ENCODE data around the gene ICAM4.

DNA sequence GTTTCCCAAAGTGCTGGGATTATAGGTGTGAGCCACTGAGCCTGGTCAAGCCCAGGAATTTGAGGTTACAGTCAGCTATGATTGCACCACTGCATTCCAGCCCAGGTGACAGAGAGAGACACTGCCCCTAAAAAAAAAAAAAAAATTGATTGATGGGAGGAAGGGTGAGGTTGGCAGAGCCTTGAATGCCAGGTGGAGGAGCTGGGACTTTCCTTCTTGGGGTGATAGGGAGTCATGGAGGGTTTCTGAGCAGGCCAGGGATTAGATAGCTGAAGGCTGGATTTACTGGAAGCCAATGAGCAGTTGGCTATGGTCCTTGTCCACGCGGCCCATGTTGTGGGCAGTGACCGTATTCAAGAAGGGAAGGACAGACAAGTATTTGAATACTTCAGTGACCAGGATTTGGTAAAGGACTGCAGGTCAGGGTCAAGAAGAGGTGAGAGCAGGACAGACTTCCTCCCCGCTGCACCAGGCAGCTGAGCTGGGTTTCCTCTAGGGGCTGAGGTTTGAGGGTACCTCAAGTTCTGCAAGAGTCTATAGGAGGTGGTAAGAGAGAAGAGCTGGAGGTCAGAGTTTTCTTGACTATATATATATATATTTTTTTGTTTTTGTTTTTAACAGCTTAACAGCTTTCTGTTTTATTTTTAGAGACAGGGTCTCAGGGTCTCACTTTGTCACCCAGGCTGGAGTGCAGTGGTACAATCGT, 6.9 kb upstream of the ICAM4 start:
- TF ChIP-seq CREB1 (IDR thresholded peaks at IDR 0.05; ENCODE audit: low read depth) (no peak), EP300 (IDR thresholded peaks at IDR 0.05; ENCODE audit: borderline replicate concordance) (no peak), TAF1 (IDR thresholded peaks at IDR 0.05; ENCODE audit: low read depth) (no peak), TCF12 (IDR thresholded peaks at IDR 0.05; ENCODE audit: low read depth) (no peak), CEBPB (IDR thresholded peaks at IDR 0.05) (no peak), YY1 (IDR thresholded peaks at IDR 0.05; ENCODE audit: low read depth) (no peak)
- TF ChIP-seq, protein P1, sequence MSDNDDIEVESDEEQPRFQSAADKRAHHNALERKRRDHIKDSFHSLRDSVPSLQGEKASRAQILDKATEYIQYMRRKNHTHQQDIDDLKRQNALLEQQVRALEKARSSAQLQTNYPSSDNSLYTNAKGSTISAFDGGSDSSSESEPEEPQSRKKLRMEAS (IDR thresholded peaks at IDR 0.05): no peak
- TF ChIP-seq, protein P2, sequence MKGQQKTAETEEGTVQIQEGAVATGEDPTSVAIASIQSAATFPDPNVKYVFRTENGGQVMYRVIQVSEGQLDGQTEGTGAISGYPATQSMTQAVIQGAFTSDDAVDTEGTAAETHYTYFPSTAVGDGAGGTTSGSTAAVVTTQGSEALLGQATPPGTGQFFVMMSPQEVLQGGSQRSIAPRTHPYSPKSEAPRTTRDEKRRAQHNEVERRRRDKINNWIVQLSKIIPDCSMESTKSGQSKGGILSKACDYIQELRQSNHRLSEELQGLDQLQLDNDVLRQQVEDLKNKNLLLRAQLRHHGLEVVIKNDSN (IDR thresholded peaks at IDR 0.05): no peak
